Fibroblast of villous mesenchyme (primary cell): ENCODE measurements around the gene DGCR2. TPM values are rescaled to one million over a fixed set of nuclear protein-coding genes. Genes with fewer than 3 reads are reported as not detected.

ENCODE experiments used
- DNase-seq: peaks from one replicate; pipeline ENCODE4 v3.0.0-alpha.2; 2010; ENCODE audit warnings: low read depth
- H3K4me3 ChIP-seq: 2 replicates; pipeline ENCODE4 v1.5.1; 2011; ENCODE audit warnings: low read depth, mild to moderate bottlenecking, low read length
- CTCF ChIP-seq: IDR thresholded peaks from 2 replicates; pipeline ENCODE4 v1.5.1; 2012; ENCODE audit warnings: low read depth, mild to moderate bottlenecking, low read length; ENCODE audit not compliant: insufficient read depth
- total RNA-seq: library from RNA; depleted of rRNA; stranded (reverse); fragments of >200 nt; gene quantifications from 2 replicates; pipeline ENCODE4 v1.2.3, GENCODE V29; 2012

DGCR2 gene
- total RNA-seq, 1 donor = 53.5 TPM

DNA sequence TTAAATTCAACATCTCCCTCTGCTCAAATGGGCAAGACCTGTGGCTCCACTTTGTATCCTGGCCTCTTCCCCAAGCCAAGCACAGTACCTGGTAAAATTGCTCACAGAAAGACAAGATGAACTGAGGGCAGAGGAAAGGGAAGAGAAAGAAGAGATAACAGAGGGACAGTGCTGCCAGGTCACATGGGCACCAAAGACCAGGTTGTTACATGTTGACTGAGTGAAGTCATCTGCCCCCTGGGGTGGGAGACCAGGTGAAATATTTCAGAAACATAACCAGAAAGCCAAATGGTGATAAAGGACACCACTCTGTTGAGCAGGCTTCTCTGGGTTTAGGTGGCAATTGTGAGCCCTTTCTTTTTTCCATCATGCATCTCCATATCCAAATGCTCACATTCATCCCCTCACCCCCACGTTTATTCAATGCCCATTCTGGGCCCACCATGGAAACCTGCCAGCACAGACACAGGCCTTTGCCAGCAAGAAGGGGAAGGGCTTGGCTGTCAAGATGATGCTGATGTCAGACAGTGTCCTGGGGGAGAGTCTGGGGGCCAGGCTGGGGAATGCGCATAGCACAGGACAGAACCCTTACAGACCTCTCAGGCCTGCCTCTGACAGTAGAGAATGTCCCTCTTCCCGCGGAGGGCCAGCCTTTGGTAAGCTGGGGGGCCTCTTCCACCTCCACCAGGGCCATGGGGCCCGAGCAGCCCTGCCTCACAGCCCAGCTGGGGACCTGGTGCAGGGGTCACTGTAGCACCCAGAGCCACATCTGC, 51.6 kb downstream of the DGCR2 start:
- H3K4me3 ChIP-seq = no peak overlapping the region
- TF ChIP-seq CTCF = no peak
- no peak for DNase-seq

DNA sequence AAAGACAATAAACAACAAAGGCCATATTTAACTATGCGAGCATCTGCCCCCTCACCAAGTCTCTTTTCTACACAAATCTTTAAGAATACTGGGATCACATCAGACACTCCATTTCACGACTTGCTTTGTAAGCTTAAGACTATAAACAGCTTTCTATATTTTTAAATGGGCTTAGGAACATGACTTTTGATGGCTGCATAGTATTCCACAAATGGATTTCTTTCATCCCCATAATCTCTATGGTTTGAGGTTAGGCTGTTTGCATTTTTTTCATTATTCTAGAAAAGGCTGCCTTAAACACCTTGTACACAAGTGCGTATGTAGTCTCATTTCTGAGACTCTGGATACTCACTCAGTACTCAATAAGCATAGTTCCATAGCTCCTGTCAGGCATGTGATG, 52.8 kb downstream of the DGCR2 start:
- no peak for DNase-seq

GRCh38 chr22:19068784-19069271, 53.4 kb downstream of the DGCR2 start:
- DNase-seq = no peak
- TF ChIP-seq CTCF = no peak
- no peak overlapping the region for H3K4me3 ChIP-seq

More for the DNA sequence above, 52.8 kb downstream of the DGCR2 start:
- no peak overlapping the region for H3K4me3 ChIP-seq
- no peak for TF ChIP-seq CTCF

DNA sequence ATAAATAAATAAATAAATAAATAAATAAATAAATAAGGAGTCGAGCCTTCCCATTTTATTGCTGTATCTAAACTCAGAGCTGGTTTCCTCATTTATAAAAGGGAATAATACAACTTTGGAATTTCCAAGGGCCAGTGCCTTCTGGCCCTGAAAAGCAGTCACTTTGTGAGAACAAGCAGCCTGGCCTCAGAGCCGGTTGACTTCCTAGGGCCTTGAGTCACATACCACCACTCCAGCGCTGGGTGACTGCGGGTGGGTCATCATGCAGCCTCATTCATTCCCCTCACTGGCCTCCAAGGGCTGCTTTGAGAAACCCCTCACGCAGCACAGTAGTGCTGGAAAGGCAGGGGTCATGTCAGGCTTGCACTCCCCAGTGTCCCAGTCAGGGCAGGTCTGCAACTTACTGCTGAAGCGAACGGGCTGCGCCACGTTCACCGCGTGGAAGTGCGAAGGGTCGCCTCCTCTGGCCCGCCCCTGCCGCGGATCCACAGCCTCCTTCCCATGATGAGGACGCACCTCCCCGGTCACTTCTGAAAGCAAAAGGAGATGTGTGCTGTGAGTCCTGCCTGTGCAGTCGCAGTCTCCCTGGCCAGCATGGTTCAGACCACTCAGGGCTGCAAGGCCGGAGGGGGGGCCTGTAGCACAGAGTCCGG, 54.4 kb downstream of the DGCR2 start:
- no peak for TF ChIP-seq CTCF
- H3K4me3 ChIP-seq = no peak overlapping the region
- DNase-seq = no peak

DNA sequence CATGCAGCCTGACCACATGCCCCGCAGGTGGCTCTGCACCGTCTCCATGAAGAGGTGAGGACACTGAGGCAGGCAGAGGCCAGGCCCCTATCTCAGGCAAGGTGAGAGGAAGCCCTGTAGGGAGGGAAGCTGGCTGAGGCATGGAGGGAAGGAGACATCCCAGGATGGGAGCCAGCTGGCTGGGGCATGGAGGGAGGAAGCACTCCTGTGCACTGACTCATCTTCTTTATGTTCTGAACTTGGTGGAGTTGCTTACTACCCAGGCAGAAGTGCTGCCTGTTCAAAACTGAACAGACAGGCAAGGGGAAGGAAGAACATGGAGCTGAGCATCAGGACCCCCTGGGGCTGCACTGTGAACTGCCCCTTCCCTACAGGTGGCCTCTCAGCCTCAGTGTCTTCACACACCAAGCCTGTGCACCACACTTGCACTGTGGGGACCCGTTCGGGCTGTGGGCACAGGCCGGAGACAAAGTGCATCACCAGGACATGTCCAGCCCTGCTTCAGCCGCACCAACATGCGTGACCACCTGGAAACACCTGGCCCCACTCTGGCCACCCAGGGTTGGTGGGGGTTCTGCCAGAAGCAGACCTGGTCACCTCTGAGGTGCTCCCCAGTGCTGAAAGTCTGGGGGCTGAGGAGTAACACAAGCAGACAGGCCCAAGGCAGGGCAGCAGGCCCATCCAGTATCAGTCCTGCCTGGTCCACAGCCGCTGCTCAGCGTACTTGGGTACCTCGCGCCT, 55.5 kb downstream of the DGCR2 start:
- no peak overlapping the region for H3K4me3 ChIP-seq
- DNase-seq = peak; percentile 58
- TF ChIP-seq CTCF = no peak

GRCh38 chr22:19065929-19066328, 56.3 kb downstream of the DGCR2 start:
- no peak for TF ChIP-seq CTCF
- H3K4me3 ChIP-seq = no peak overlapping the region
- DNase-seq = no peak
